ENCODE measurements around the gene MOB3A. TPM values are rescaled to one million over a fixed set of nuclear protein-coding genes. Genes with fewer than 3 reads are reported as not detected.
A peak's percentile ranks its signal among the peaks of the same experiment; 100 is the strongest.

Gene MOB3A
- total and polyA plus RNA-seq, 9 of the 15 experiments (the other 6 are each of a cell fraction or from before 2014, with no cell fraction given), result 1.1 to 24.1 (median 6.0) TPM

GRCh38 chr19:2084993-2085720 is 11.0 kb downstream of the MOB3A start (continued):
- TF ChIP-seq MGA (IDR thresholded peaks at IDR 0.05) (no peak), ZNF592 (IDR thresholded peaks at IDR 0.05) (peak; percentile 58; the same call in 1 of the 2 replicates), TFAP4 (CRISPR knock-in tag; IDR thresholded peaks at IDR 0.05; ENCODE audit: borderline replicate concordance) (peak; percentile 19; the same call in 1 of the 2 replicates), LCOR (CRISPR knock-in tag; IDR thresholded peaks at IDR 0.05) (no peak), E2F1 (CRISPR knock-in tag; IDR thresholded peaks at IDR 0.05) (no peak), MAZ (CRISPR knock-in tag; conservative IDR thresholded peaks at IDR 0.05 in 1 of 2, IDR thresholded peaks at IDR 0.05 in 1 of 2) (0 out of 4 replicates have a peak, but pooled peaks of 1 of the 2 experiments have one; percentile 25), SRF (CRISPR knock-in tag; IDR thresholded peaks at IDR 0.05) (no peak)

All from K562 (cell line).